Ishikawa (cell line): Measurements from ENCODE around the gene CRISP1.

ENCODE experiments used
- CEBPB ChIP-seq: IDR thresholded peaks from 2 replicates; pipeline ENCODE4 v1.6.1; 2012
- CREB1 ChIP-seq: IDR thresholded peaks from 2 replicates; pipeline ENCODE4 v1.6.1; 2012; ENCODE audit warnings: low read depth
- EGR1 ChIP-seq: IDR thresholded peaks from 2 replicates; pipeline ENCODE4 v1.6.1; 2012
- EP300 ChIP-seq: IDR thresholded peaks from 2 replicates; pipeline ENCODE4 v1.6.1; 2012; ENCODE audit warnings: borderline replicate concordance
- FOXM1 ChIP-seq: IDR thresholded peaks from 2 replicates; pipeline ENCODE4 v1.6.1; 2012; ENCODE audit warnings: low read depth, borderline replicate concordance
- MAX ChIP-seq: IDR thresholded peaks from 2 replicates; pipeline ENCODE4 v1.6.1; 2012
- NFIC ChIP-seq: IDR thresholded peaks from 2 replicates; pipeline ENCODE4 v1.6.1; 2012
- RAD21 ChIP-seq: IDR thresholded peaks from 2 replicates; pipeline ENCODE4 v1.6.1; 2012; ENCODE audit warnings: low read depth
- REST ChIP-seq: IDR thresholded peaks from 2 replicates; pipeline ENCODE4 v1.6.1; 2012; ENCODE audit warnings: low read depth, mild to moderate bottlenecking
- TAF1 ChIP-seq: IDR thresholded peaks from 2 replicates; pipeline ENCODE4 v1.6.1; 2012; ENCODE audit warnings: low read depth, mild to moderate bottlenecking
- TCF12 ChIP-seq: IDR thresholded peaks from 2 replicates; pipeline ENCODE4 v1.6.1; 2012; ENCODE audit warnings: low read depth
- TEAD4 ChIP-seq: IDR thresholded peaks from 2 replicates; pipeline ENCODE4 v1.6.1; 2012
- USF1 ChIP-seq: IDR thresholded peaks from 2 replicates; pipeline ENCODE4 v1.6.1; 2012
- YY1 ChIP-seq: IDR thresholded peaks from 2 replicates; pipeline ENCODE4 v1.6.1; 2012; ENCODE audit warnings: low read depth
- ZBTB7A ChIP-seq: IDR thresholded peaks from 2 replicates; pipeline ENCODE4 v1.6.1; 2012; ENCODE audit warnings: low read depth

Gene CRISP1

GRCh38 chr6:49799090-49799489 is 67.2 kb downstream of the CRISP1 start:
- TF ChIP-seq EGR1, result no peak
- no peak for TF ChIP-seq USF1
- TF ChIP-seq TCF12, result no peak
- TF ChIP-seq NFIC, result no peak
- no peak for TF ChIP-seq REST
- TF ChIP-seq CEBPB, result no peak
- TF ChIP-seq ZBTB7A, result no peak
- no peak for TF ChIP-seq FOXM1
- no peak for TF ChIP-seq YY1
- TF ChIP-seq RAD21, result no peak
- no peak for TF ChIP-seq TEAD4
- no peak for TF ChIP-seq EP300
- TF ChIP-seq TAF1, result no peak

- no peak for TF ChIP-seq REST
- no peak for TF ChIP-seq EP300
- no peak for TF ChIP-seq NFIC
- TF ChIP-seq ZBTB7A, result no peak
- TF ChIP-seq EGR1, result no peak
- TF ChIP-seq TCF12, result no peak
- no peak for TF ChIP-seq TEAD4
- TF ChIP-seq TAF1, result no peak
- no peak for TF ChIP-seq YY1
- TF ChIP-seq CREB1, result no peak
Measured at GRCh38 chr6:49790341-49790740, 76.0 kb downstream of the CRISP1 start.

GRCh38 chr6:49787176-49787575 is 79.2 kb downstream of the CRISP1 start, which contains the start of gene PGK2:
Gene PGK2, minus strand, starts transcription at chr6:49787285. Its CDS starts 98 bp downstream, at chr6:49787187.
- no peak for TF ChIP-seq TAF1
- no peak for TF ChIP-seq FOXM1
- TF ChIP-seq RAD21, result no peak
- no peak for TF ChIP-seq CREB1
- TF ChIP-seq TEAD4, result no peak

GRCh38 chr6:49784272-49784671 is 82.1 kb downstream of the CRISP1 start:
- no peak for TF ChIP-seq EGR1
- TF ChIP-seq FOXM1, result no peak
- TF ChIP-seq CREB1, result no peak
- TF ChIP-seq TEAD4, result no peak
- TF ChIP-seq USF1, result no peak
- TF ChIP-seq EP300, result no peak
- TF ChIP-seq CEBPB, result no peak
- TF ChIP-seq NFIC, result no peak
- TF ChIP-seq TCF12, result no peak
- TF ChIP-seq MAX, result no peak
- no peak for TF ChIP-seq REST
- TF ChIP-seq RAD21, result no peak
- TF ChIP-seq ZBTB7A, result no peak
- no peak for TF ChIP-seq YY1
- TF ChIP-seq TAF1, result no peak
